T follicular helper cell (primary cell): ENCODE data around the gene CFAP46.
"Not testable (repeated sequence)": the region's sequence is repeated elsewhere in the genome, so short reads cannot be mapped to it uniquely, and the experiment has no call there.

Source experiments
- DNase-seq: peaks from one replicate; pipeline ENCODE4 v3.0.0-alpha.2; 2020; ENCODE audit warnings: low read depth

The CFAP46 gene

GRCh38 chr10:132927824-132928223 lies 14.5 kb downstream of the CFAP46 start:
- DNase-seq, result no peak

GRCh38 chr10:132926777-132927650 lies 15.4 kb downstream of the CFAP46 start:
- no peak for DNase-seq

- no peak for DNase-seq
Observed at GRCh38 chr10:132926070-132926469, 16.3 kb downstream of the CFAP46 start.

- no peak for DNase-seq
Observed at GRCh38 chr10:132925614-132926013, 16.8 kb downstream of the CFAP46 start.

- DNase-seq, result no peak
Observed at GRCh38 chr10:132925071-132925561, 17.3 kb downstream of the CFAP46 start.

- no peak for DNase-seq
Observed at GRCh38 chr10:132924046-132924952, 18.1 kb downstream of the CFAP46 start.

GRCh38 chr10:132923384-132923783 lies 19.0 kb downstream of the CFAP46 start:
- not testable (repeated sequence) for DNase-seq

GRCh38 chr10:132922872-132923271 lies 19.5 kb downstream of the CFAP46 start:
- no peak for DNase-seq

- DNase-seq, result no peak
Observed at GRCh38 chr10:132921818-132922807, 20.3 kb downstream of the CFAP46 start.

- DNase-seq, result no peak
Observed at GRCh38 chr10:132921086-132921485, 21.3 kb downstream of the CFAP46 start.

- no peak for DNase-seq
Observed at GRCh38 chr10:132920101-132920925, 22.1 kb downstream of the CFAP46 start.

GRCh38 chr10:132919374-132920100 lies 22.8 kb downstream of the CFAP46 start:
- DNase-seq, result no peak

- no peak for DNase-seq
Observed at GRCh38 chr10:132918617-132919373, 23.6 kb downstream of the CFAP46 start.

- DNase-seq, result no peak
Observed at GRCh38 chr10:132918264-132918616, 24.1 kb downstream of the CFAP46 start.

- no peak for DNase-seq
Observed at GRCh38 chr10:132916956-132917666, 25.3 kb downstream of the CFAP46 start.

GRCh38 chr10:132916421-132916841 lies 25.9 kb downstream of the CFAP46 start:
- DNase-seq, result no peak

- no peak for DNase-seq
Observed at GRCh38 chr10:132915411-132915810, 27.0 kb downstream of the CFAP46 start.

- DNase-seq, result no peak
Observed at GRCh38 chr10:132914732-132915131, 27.6 kb downstream of the CFAP46 start.
